Mucosa of gallbladder (tissue), 1 donor: Measurements from ENCODE around the gene NKX2-1. TPM values are rescaled to one million over a fixed set of nuclear protein-coding genes. Genes with fewer than 3 reads are reported as not detected.
"Not testable (repeated sequence)": the region's sequence is repeated elsewhere in the genome, so short reads cannot be mapped to it uniquely, and the experiment has no call there.

Experiments
- DNase-seq: peaks from one replicate; pipeline ENCODE4 v3.0.0-alpha.2; 2020; ENCODE audit warnings: low spot score
- total RNA-seq: library from RNA; stranded (reverse); gene quantifications from one replicate; pipeline ENCODE4 v1.2.1, GENCODE V29; 2021
- donor health status: DM: no; HTN: no; CAD: no.

Gene NKX2-1
- total RNA-seq, 1 donor from 2014 or later: 0.26 TPM

- no peak for DNase-seq
These were observed 13.9 kb downstream of the NKX2-1 start for GRCh38 chr14:36505892-36506731.

GRCh38 chr14:36505181-36505815 is 14.7 kb downstream of the NKX2-1 start:
- no peak for DNase-seq

GRCh38 chr14:36504771-36505175 is 15.3 kb downstream of the NKX2-1 start:
- no peak for DNase-seq

GRCh38 chr14:36503771-36504741 is 16.0 kb downstream of the NKX2-1 start:
- no peak for DNase-seq

GRCh38 chr14:36502558-36503508 is 17.2 kb downstream of the NKX2-1 start:
- DNase-seq: no peak

GRCh38 chr14:36498938-36499337 is 21.1 kb downstream of the NKX2-1 start:
- DNase-seq: no peak

- no peak for DNase-seq
These were observed 23.7 kb downstream of the NKX2-1 start for GRCh38 chr14:36496346-36496745.

GRCh38 chr14:36495666-36496065 is 24.4 kb downstream of the NKX2-1 start:
- no peak for DNase-seq

GRCh38 chr14:36493761-36494160 is 26.3 kb downstream of the NKX2-1 start:
- DNase-seq: no peak

- DNase-seq: no peak
These were observed 34.3 kb downstream of the NKX2-1 start for GRCh38 chr14:36485773-36486172.

GRCh38 chr14:36479344-36479743 is 40.7 kb downstream of the NKX2-1 start:
- no peak for DNase-seq

GRCh38 chr14:36478782-36479181 is 41.2 kb downstream of the NKX2-1 start:
- DNase-seq: no peak

GRCh38 chr14:36477266-36477665 is 42.8 kb downstream of the NKX2-1 start:
- no peak for DNase-seq

GRCh38 chr14:36476061-36476460 is 44.0 kb downstream of the NKX2-1 start:
- not testable (repeated sequence) for DNase-seq

- DNase-seq: no peak
These were observed 45.4 kb downstream of the NKX2-1 start for GRCh38 chr14:36474593-36474992.

- DNase-seq: no peak
These were observed 48.6 kb downstream of the NKX2-1 start for GRCh38 chr14:36471431-36471830.

- DNase-seq: no peak
These were observed 52.7 kb downstream of the NKX2-1 start for GRCh38 chr14:36467332-36467731.
